MG63 (cell line): Measurements from ENCODE around the gene CAPZB. TPM values are rescaled to one million over a fixed set of nuclear protein-coding genes. Genes with fewer than 3 reads are reported as not detected.
A peak's percentile ranks its signal among the peaks of the same experiment; 100 is the strongest.

Experiments
- DNase-seq: peaks from one replicate; pipeline ENCODE4 v3.0.0-alpha.2; 2020
- H3K27me3 ChIP-seq: fragments of 250-450 bp; sonication (Bioruptor Pico); 2 replicates; pipeline ENCODE4 v1.5.1; 2020; ENCODE audit warnings: mild to moderate bottlenecking, moderate library complexity
- H3K36me3 ChIP-seq: fragments of 250-450 bp; sonication (Bioruptor Pico); 2 replicates; pipeline ENCODE4 v1.5.1; 2020; ENCODE audit warnings: mild to moderate bottlenecking, moderate library complexity
- H3K4me3 ChIP-seq: fragments of 250-450 bp; sonication (Bioruptor Pico); 2 replicates; pipeline ENCODE4 v1.5.1; 2020; ENCODE audit warnings: mild to moderate bottlenecking, moderate library complexity
- H3K9me3 ChIP-seq: fragments of 250-450 bp; sonication (Bioruptor Pico); 2 replicates; pipeline ENCODE4 v1.5.1; 2020; ENCODE audit warnings: mild to moderate bottlenecking, moderate library complexity
- total RNA-seq: library from RNA; depleted of rRNA; stranded (reverse); fragments of >200 nt; shearing (Covaris generic); gene quantifications from 2 replicates; pipeline ENCODE4 v1.2.3, GENCODE V29; 2014; ENCODE audit warnings: low replicate concordance

CAPZB gene
- total RNA-seq, 1 experiment from 2014 or later = 357 TPM

DNA sequence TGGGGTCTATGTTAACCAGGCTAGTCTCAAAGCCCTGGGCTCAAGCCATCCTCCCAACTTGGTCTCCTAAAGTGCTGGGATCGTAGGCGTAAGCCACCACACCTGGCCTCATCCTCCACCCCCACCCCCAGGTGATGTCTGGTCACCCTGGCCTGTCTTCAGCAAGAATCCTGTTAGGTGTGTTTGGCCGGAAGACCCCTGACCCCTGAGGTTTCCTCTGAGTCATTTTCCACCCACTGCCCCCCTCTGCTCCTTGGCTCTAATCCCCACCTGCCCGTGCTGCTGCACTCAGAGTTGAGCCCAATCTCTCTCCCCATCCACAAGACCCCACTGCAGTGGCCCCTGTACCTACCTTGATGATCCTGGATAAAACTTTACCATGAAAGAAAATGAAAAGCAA lies 148.1 kb downstream of the CAPZB start:
- no peaks in the 10 kb centered on the region for H3K27me3 ChIP-seq
- no peak for DNase-seq
- no peaks in the 10 kb centered on the region for H3K9me3 ChIP-seq
- H3K4me3 ChIP-seq = no peak overlapping the region
- peaks cover 17% of the 10 kb centered on the region for H3K36me3 ChIP-seq

- Histone ChIP-seq H3K9me3 (no peaks in the 10 kb centered on the region), H3K4me3 (no peak overlapping the region), H3K36me3 (peaks cover 13% of the 10 kb centered on the region), H3K27me3 (no peaks in the 10 kb centered on the region)
- DNase-seq = peak; percentile 12
Measured at GRCh38 chr1:19336543-19336942, 148.8 kb downstream of the CAPZB start.

GRCh38 chr1:19333587-19334354 lies 151.6 kb downstream of the CAPZB start:
- Histone ChIP-seq H3K9me3 (no peaks in the 10 kb centered on the region), H3K4me3 (no peak overlapping the region), H3K36me3 (no peaks in the 10 kb centered on the region), H3K27me3 (no peaks in the 10 kb centered on the region)
- DNase-seq = no peak

DNA sequence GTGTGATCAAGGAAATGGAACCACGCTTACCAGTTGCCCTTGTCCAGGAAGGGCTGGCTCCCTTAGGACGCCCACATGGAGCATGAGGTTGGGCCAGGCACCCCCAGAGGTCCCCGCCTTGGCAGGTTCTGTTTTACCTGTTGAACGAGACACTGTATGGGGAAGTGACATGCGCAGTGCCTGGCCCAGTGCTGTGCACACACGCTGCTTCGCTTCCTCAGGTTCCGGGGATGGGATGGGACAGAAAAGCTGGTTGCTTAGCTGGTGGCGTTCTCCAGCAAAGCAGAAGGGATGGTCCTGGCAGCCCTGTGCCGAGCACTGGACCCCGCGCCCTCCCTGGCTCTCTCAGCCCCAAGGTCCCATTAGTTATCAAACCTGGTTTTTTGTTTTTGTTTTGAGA lies 152.5 kb downstream of the CAPZB start:
- H3K4me3 ChIP-seq = no peak overlapping the region
- no peaks in the 10 kb centered on the region for H3K9me3 ChIP-seq
- no peaks in the 10 kb centered on the region for H3K36me3 ChIP-seq
- DNase-seq = no peak
- no peaks in the 10 kb centered on the region for H3K27me3 ChIP-seq

DNA sequence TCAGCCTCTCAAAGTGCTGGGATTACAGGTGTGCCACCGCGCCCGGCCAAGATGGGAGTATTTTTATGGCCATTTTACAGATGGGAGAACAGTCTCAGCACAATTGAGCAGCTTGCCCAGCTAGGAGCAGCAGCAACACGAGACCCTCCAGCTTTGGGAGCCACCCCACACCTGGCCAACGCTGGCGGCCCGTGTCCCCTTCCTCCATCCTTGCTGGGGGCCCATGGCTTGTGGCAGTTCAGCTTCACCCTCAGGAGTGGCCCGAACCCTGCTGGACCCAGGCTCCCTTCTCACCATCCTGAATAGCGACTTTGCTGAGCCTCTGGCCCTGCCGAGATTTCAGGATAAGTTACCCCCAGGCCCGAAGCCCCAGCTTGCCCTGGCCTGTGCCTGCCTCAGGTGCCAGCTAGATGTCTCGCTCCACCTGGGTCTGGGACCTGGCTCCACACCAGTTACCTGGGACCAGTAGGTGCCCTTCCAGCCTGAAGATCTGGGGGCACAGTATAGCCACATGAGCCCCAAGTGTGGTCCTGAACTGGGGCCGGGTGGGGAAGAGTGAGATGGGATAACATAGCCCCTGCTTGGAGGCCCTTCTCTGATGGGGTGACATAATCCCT lies 154.0 kb downstream of the CAPZB start:
- H3K4me3 ChIP-seq = no peak overlapping the region
- no peaks in the 10 kb centered on the region for H3K27me3 ChIP-seq
- DNase-seq = no peak
- no peaks in the 10 kb centered on the region for H3K9me3 ChIP-seq
- peaks cover 2% of the 10 kb centered on the region; the same call in 1 of the 2 replicates for H3K36me3 ChIP-seq

DNA sequence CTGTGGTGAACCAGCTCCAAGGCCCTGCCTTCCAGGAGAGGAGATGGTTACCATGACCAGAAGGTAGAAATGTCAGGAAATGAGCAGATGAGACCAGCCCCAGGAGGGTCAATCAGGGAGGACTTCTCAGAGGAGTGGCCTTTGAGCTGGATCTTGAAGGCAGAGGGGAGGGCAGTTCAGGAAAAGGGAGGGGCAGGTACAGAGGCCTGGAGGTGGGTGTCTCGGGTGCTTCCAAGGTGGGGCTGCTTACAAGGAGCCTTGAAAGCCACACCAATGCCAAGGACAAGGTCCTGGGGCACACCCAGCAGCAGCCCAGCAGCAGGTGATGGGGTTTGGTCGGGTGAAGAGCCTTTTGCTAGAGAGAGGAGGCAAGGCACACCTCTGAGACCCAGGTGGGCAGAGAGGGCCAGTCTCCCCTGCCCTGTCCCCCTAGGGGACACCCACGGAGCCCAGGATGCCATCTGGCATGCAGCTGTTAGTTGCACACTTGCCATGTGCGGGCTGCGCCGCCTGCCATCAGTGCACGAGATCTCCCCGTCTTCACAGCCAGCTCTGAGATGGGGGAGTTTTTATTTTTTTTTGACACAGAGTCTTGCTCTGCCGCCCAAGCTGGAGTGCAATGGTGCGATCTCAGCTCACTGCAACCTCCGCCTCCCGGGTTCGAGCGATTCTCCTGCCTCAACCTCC lies 154.7 kb downstream of the CAPZB start:
- H3K36me3 ChIP-seq = peaks cover 8% of the 10 kb centered on the region
- H3K9me3 ChIP-seq = no peaks in the 10 kb centered on the region
- H3K27me3 ChIP-seq = no peaks in the 10 kb centered on the region
- DNase-seq = no peak
- H3K4me3 ChIP-seq = no peak overlapping the region

DNA sequence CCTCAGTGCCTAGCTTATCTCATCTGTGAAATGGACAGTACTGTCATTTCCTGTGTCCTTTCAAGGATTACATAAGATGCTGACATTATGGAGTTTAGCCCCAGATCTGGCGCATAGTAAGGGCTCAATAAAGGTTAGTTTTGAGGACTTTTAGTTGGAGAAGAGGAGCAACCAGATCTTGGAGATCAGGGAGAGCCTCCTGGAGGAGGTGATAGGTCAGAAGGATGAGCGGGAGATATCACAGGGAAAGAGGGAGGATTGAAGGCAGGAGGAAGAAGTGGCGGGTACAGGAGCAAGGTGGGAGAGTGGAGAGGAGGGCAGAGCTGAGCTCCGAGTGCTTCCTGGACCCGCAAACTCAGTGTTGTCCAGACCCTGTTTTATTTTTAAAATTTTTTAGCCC lies 155.7 kb downstream of the CAPZB start:
- DNase-seq = no peak
- H3K27me3 ChIP-seq = no peaks in the 10 kb centered on the region
- H3K36me3 ChIP-seq = peaks cover 12% of the 10 kb centered on the region
- H3K9me3 ChIP-seq = no peaks in the 10 kb centered on the region
- no peak overlapping the region for H3K4me3 ChIP-seq

- no peak for DNase-seq
- Histone ChIP-seq H3K27me3 (no peaks in the 10 kb centered on the region), H3K36me3 (peaks cover 14% of the 10 kb centered on the region), H3K9me3 (no peaks in the 10 kb centered on the region), H3K4me3 (no peak overlapping the region)
Measured at GRCh38 chr1:19329188-19329587, 156.2 kb downstream of the CAPZB start.

DNA sequence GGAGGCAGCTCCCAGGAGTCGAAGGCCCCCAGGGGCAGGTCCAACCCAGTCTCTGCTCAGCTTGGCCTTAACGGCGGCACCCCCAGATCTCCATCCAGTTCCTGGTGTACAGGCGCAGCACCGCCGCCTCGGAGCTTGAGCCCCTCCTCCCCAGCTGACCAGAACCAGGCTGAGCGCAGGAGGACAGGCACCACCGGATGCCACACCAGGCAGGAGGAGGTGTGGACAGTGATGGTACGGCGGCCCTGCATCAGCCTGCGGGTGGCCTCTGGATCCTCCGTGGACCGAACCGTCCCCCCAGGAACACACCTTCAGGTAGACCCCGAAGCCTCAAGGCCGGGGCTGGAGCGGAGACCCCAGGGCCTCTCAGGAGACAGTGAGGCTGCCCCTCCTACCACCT lies 156.9 kb downstream of the CAPZB start:
- H3K9me3 ChIP-seq = no peaks in the 10 kb centered on the region
- H3K27me3 ChIP-seq = no peaks in the 10 kb centered on the region
- no peak for DNase-seq
- no peak overlapping the region for H3K4me3 ChIP-seq
- peaks cover 14% of the 10 kb centered on the region for H3K36me3 ChIP-seq

DNA sequence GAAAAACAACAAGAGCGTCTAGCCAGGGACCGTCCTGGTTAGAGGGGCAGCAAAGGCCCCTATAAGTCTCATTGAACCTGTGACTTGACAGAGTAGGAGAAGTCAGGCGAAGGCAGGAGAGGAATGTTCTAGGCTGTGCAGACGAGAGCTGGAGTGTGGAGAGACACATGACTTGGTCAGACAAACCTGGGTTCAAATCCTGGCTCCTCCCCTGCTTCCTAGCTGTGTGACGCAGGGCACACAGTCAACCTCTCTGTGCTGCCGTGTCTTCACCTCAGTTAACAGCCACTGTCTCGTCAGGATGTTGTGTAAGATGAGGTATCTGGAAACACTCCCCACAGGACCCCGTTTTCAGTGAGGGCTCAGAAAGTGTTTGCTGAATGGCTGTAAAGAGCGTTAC lies 157.6 kb downstream of the CAPZB start:
- Histone ChIP-seq H3K36me3 (peaks cover 14% of the 10 kb centered on the region), H3K27me3 (no peaks in the 10 kb centered on the region), H3K9me3 (no peaks in the 10 kb centered on the region), H3K4me3 (no peak overlapping the region)
- DNase-seq = no peak

GRCh38 chr1:19327301-19327700 lies 158.0 kb downstream of the CAPZB start:
- H3K36me3 ChIP-seq = peaks cover 14% of the 10 kb centered on the region
- no peak overlapping the region for H3K4me3 ChIP-seq
- no peak for DNase-seq
- H3K9me3 ChIP-seq = no peaks in the 10 kb centered on the region
- no peaks in the 10 kb centered on the region for H3K27me3 ChIP-seq

DNA sequence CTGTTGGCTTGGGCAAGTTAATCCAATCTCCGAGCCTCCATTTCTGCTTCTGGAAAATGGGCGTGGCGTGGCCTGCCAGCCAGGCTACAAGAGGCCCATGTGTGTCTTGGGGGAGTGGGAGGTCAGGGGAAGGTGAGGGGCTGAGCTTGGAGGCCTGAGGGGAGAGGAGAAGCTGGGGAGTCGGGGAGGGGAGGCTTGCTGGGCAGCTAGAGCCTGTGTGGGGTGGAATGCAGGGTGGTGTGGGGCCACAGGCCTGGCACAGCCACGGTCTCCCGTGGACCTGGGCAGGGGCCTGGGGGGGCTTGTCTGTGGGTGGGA lies 158.6 kb downstream of the CAPZB start:
- Histone ChIP-seq H3K9me3 (no peaks in the 10 kb centered on the region), H3K36me3 (peaks cover 14% of the 10 kb centered on the region), H3K27me3 (no peaks in the 10 kb centered on the region), H3K4me3 (no peak overlapping the region)
- DNase-seq = no peak

DNA sequence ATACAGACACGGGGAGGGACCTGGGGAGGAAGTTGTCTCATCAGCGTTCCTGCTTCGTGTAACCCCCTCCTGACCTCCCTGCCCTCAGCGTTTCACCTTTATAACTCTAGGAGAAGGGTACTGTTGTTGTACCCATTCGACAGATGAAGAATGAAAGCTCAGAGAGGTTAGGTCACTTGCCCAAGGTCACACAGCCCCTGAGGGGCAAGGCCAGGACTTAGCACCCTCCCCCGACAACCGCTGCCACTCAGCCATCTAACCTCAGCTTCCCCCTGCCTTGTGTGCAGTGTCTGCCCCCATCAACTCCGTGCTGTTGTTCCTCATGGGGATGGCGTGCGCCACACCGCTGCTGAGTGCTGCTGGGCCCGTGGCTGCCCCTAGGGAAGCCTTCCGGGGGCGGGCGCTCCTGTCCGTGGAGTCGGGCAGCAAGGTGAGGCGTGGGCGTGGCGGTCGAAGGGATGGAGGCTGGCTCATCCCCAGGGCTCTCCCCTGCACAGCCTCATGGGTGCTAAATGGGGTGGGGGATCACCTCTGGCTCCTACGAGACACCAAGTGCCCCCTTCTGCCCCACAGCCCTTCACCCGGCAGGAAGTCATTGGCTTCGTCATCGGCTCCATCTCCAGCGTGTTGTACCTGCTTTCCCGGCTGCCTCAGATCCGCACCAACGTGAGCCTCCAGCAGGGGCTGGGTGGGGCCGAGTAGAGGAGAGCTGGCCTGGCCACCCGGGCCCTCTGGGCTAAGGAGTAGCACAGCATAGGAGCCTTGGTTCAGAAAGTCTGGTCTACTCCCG lies 159.2 kb downstream of the CAPZB start:
- Histone ChIP-seq H3K9me3 (no peaks in the 10 kb centered on the region), H3K36me3 (peaks cover 14% of the 10 kb centered on the region), H3K27me3 (no peaks in the 10 kb centered on the region), H3K4me3 (no peak overlapping the region)
- no peak for DNase-seq

GRCh38 chr1:19325368-19325957 lies 159.9 kb downstream of the CAPZB start:
- Histone ChIP-seq H3K9me3 (no peaks in the 10 kb centered on the region), H3K4me3 (no peak overlapping the region), H3K27me3 (no peaks in the 10 kb centered on the region), H3K36me3 (peaks cover 14% of the 10 kb centered on the region)
- DNase-seq = no peak

- no peak for DNase-seq
- peaks cover 14% of the 10 kb centered on the region for H3K36me3 ChIP-seq
- no peaks in the 10 kb centered on the region for H3K9me3 ChIP-seq
- H3K27me3 ChIP-seq = no peaks in the 10 kb centered on the region
- no peak overlapping the region for H3K4me3 ChIP-seq
Measured at GRCh38 chr1:19324665-19324990, 160.7 kb downstream of the CAPZB start.

DNA sequence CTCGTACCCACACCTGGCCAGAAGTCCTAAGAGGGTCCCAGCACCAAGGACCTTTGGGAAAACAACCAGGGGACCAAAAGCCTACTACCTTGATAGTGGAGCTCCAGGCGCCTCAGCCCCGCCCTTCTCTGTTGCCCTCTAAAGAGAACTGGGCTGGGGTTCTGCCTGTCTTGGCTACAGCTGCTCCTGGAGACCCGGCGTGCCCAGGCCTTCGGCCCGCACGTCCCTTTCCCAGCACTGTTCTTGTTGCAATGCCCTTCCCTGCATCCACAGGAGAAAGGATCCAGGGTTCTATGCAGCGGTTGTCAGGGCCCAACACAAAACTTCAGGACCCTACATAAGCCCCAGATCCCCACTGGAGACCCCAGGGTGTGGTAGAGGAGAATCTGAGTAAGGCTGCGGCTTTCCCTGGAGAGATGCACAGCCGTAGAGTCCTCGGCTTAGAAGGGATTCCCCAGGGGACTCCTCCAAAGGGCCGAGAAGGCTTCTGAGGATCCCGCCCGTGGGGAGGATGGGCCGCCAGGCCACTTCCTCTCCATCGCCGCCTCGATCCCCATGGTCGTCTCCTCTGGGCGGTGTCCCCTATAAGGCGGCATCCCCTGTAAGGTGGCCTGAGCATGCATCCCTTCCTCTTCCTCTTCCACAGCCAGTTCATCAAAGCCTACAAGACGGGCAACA lies 161.2 kb downstream of the CAPZB start:
- Histone ChIP-seq H3K4me3 (no peak overlapping the region), H3K36me3 (peaks cover 14% of the 10 kb centered on the region), H3K9me3 (no peaks in the 10 kb centered on the region), H3K27me3 (no peaks in the 10 kb centered on the region)
- DNase-seq = no peak
